K562 (cell line): ENCODE data around the gene GCA.

ENCODE experiments used
- KDM1A ChIP-seq, 2 experiments: fragments of 450-650 bp; IDR thresholded peaks; 2 replicates each; pipeline ENCODE4 v1.6.1; 2016; ENCODE audit warnings: mild to moderate bottlenecking in 2 of 2
- NFIC ChIP-seq: fragments of 450-650 bp; IDR thresholded peaks from 2 replicates; pipeline ENCODE4 v1.6.1; 2017; ENCODE audit warnings: mild to moderate bottlenecking, inconsistent platforms
- POLR2AphosphoS5 ChIP-seq: IDR thresholded peaks from 2 replicates; pipeline ENCODE4 v1.6.1; 2011; ENCODE audit warnings: mild to moderate bottlenecking, low read depth, low read length, moderate library complexity; ENCODE audit not compliant: control insufficient read depth, insufficient read depth
- RCOR1 ChIP-seq, 2 experiments: IDR thresholded peaks; 2 replicates each; pipeline ENCODE4 v1.6.1; 2012; ENCODE audit warnings: low read depth in 2 of 2, low read length in 2 of 2, borderline replicate concordance in 1 of 2, improper control_type of control experiment in 1 of 2
- SREBF1 ChIP-seq: fragments of 150-350 bp; IDR thresholded peaks from 2 replicates; pipeline ENCODE4 v1.6.1; 2014; ENCODE audit warnings: antibody characterized with exemption, low read depth, low read length, borderline replicate concordance
- YBX1 ChIP-seq: fragments of 450-650 bp; IDR thresholded peaks from 2 replicates; pipeline ENCODE4 v1.7.1; 2016; ENCODE audit warnings: mild to moderate bottlenecking
- ZBTB17 ChIP-seq: fragments of 450-650 bp; formaldehyde crosslinking; IDR thresholded peaks from 2 replicates; pipeline ENCODE4 v1.4.0; 2020; ENCODE audit warnings: mild to moderate bottlenecking
- ZNF184 ChIP-seq: sonication (generic); formaldehyde crosslinking; IDR thresholded peaks from 2 replicates; pipeline ENCODE4 v1.5.0; 2020; ENCODE audit warnings: missing genetic modification reagents
- ZNF274 ChIP-seq: IDR thresholded peaks from 2 replicates; pipeline ENCODE4 v1.6.1; 2011; ENCODE audit warnings: low read depth, mild to moderate bottlenecking, low read length, moderate library complexity, borderline replicate concordance
- ZNF589 ChIP-seq: fragments of 200-800 bp; sonication (Bioruptor generic); IDR thresholded peaks from 2 replicates; pipeline ENCODE4 v1.6.1; 2016; ENCODE audit warnings: low read depth, missing genetic modification characterization, missing compliant biosample characterization
- TF ChIP-seq, protein P1 (sequence below): fragments of 450-650 bp; IDR thresholded peaks from 2 replicates; pipeline ENCODE4 v1.6.1; 2018; ENCODE audit not compliant: partially characterized antibody
- TF ChIP-seq, protein P2 (sequence below), 2 experiments: fragments of 450-650 bp; formaldehyde crosslinking in 1 of 2; IDR thresholded peaks; 2 replicates each; pipeline versions ENCODE4 v1.4.0 to v1.6.1; 2014 to 2020; ENCODE audit warnings: mild to moderate bottlenecking in 2 of 2, borderline replicate concordance in 1 of 2, low read depth in 1 of 2
- TF ChIP-seq, protein P3 (sequence below), 3 experiments: IDR thresholded peaks in 2 of 3; conservative IDR thresholded peaks in 1 of 3; 2 replicates each; pipeline ENCODE4 v1.5.1; 2011 to 2012; ENCODE audit warnings: low read length in 3 of 3, mild to moderate bottlenecking in 3 of 3, control low read depth in 2 of 3, improper control_type of control experiment in 1 of 3, inconsistent platforms in 1 of 3, low read depth in 1 of 3, mixed read lengths in 1 of 3, moderate library complexity in 1 of 3; ENCODE audit not compliant: insufficient read depth in 2 of 3

DNA sequence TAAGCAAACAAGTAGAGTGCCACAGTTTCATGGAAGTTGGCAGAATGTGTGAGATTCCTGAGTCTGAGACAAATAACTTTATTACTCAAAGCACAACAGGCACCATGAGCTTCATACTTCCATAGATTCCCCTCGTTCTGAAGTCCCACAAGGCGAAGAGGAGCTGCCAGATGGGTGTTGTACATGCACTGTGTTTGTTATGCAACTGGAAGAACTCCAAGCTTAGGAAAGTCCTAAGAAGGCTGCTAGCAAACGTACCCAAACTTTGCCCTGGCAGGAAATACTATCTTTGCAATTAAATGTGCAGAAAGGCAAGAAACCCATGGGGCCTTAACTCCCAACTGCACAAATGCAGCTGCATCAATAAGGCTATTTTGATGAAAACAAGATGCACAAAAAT lies 1.6 kb upstream of the GCA start:
- no peak for TF ChIP-seq ZNF589 (CRISPR knock-in tag)
- no peak for TF ChIP-seq YBX1
- TF ChIP-seq, protein P1, sequence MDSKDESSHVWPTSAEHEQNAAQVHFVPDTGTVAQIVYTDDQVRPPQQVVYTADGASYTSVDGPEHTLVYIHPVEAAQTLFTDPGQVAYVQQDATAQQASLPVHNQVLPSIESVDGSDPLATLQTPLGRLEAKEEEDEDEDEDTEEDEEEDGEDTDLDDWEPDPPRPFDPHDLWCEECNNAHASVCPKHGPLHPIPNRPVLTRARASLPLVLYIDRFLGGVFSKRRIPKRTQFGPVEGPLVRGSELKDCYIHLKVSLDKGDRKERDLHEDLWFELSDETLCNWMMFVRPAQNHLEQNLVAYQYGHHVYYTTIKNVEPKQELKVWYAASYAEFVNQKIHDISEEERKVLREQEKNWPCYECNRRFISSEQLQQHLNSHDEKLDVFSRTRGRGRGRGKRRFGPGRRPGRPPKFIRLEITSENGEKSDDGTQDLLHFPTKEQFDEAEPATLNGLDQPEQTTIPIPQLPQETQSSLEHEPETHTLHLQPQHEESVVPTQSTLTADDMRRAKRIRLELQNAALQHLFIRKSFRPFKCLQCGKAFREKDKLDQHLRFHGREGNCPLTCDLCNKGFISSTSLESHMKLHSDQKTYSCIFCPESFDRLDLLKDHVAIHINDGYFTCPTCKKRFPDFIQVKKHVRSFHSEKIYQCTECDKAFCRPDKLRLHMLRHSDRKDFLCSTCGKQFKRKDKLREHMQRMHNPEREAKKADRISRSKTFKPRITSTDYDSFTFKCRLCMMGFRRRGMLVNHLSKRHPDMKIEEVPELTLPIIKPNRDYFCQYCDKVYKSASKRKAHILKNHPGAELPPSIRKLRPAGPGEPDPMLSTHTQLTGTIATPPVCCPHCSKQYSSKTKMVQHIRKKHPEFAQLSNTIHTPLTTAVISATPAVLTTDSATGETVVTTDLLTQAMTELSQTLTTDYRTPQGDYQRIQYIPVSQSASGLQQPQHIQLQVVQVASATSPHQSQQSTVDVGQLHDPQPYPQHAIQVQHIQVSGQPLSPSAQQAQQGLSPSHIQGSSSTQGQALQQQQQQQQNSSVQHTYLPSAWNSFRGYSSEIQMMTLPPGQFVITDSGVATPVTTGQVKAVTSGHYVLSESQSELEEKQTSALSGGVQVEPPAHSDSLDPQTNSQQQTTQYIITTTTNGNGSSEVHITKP = no peak
- TF ChIP-seq, protein P2, sequence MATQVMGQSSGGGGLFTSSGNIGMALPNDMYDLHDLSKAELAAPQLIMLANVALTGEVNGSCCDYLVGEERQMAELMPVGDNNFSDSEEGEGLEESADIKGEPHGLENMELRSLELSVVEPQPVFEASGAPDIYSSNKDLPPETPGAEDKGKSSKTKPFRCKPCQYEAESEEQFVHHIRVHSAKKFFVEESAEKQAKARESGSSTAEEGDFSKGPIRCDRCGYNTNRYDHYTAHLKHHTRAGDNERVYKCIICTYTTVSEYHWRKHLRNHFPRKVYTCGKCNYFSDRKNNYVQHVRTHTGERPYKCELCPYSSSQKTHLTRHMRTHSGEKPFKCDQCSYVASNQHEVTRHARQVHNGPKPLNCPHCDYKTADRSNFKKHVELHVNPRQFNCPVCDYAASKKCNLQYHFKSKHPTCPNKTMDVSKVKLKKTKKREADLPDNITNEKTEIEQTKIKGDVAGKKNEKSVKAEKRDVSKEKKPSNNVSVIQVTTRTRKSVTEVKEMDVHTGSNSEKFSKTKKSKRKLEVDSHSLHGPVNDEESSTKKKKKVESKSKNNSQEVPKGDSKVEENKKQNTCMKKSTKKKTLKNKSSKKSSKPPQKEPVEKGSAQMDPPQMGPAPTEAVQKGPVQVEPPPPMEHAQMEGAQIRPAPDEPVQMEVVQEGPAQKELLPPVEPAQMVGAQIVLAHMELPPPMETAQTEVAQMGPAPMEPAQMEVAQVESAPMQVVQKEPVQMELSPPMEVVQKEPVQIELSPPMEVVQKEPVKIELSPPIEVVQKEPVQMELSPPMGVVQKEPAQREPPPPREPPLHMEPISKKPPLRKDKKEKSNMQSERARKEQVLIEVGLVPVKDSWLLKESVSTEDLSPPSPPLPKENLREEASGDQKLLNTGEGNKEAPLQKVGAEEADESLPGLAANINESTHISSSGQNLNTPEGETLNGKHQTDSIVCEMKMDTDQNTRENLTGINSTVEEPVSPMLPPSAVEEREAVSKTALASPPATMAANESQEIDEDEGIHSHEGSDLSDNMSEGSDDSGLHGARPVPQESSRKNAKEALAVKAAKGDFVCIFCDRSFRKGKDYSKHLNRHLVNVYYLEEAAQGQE (IDR thresholded peaks at IDR 0.05; ENCODE audit: borderline replicate concordance) = no peak
- TF ChIP-seq, protein P2 (CRISPR knock-in tag; IDR thresholded peaks at IDR 0.05; ENCODE audit: low read depth) = no peak
- TF ChIP-seq RCOR1 (IDR thresholded peaks at IDR 0.05; ENCODE audit: borderline replicate concordance in 1 of 2, low read depth in 2 of 2, low read length in 2 of 2) = no peak
- no peak for TF ChIP-seq SREBF1
- TF ChIP-seq POLR2AphosphoS5 = no peak
- no peak for TF ChIP-seq ZBTB17 (CRISPR knock-in tag)
- TF ChIP-seq NFIC = no peak
- TF ChIP-seq, protein P3, sequence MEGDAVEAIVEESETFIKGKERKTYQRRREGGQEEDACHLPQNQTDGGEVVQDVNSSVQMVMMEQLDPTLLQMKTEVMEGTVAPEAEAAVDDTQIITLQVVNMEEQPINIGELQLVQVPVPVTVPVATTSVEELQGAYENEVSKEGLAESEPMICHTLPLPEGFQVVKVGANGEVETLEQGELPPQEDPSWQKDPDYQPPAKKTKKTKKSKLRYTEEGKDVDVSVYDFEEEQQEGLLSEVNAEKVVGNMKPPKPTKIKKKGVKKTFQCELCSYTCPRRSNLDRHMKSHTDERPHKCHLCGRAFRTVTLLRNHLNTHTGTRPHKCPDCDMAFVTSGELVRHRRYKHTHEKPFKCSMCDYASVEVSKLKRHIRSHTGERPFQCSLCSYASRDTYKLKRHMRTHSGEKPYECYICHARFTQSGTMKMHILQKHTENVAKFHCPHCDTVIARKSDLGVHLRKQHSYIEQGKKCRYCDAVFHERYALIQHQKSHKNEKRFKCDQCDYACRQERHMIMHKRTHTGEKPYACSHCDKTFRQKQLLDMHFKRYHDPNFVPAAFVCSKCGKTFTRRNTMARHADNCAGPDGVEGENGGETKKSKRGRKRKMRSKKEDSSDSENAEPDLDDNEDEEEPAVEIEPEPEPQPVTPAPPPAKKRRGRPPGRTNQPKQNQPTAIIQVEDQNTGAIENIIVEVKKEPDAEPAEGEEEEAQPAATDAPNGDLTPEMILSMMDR (IDR thresholded peaks at IDR 0.05 in 2 of 3, conservative IDR thresholded peaks at IDR 0.05 in 1 of 3; ENCODE audit: insufficient read depth in 2 of 3, low read depth in 1 of 3, low read length in 3 of 3) = no peak
- TF ChIP-seq ZNF184 (CRISPR knock-in tag) = no peak
- TF ChIP-seq ZNF274 = no peak
- no peak for TF ChIP-seq KDM1A (IDR thresholded peaks at IDR 0.05)
